Mucosa of rectum (tissue), 2 donors: Measurements from ENCODE around the gene SPAG16.

ENCODE experiments used
- H3K27ac ChIP-seq, 2 donors: one replicate each; pipeline ENCODE4 v1.7.0; 2013; ENCODE audit warnings: inconsistent platforms in 2 of 2, low read depth in 2 of 2, low read length in 2 of 2
- H3K27me3 ChIP-seq, 2 donors: one replicate each; pipeline ENCODE4 v1.7.0; 2013; ENCODE audit warnings: low read length in 2 of 2; ENCODE audit not compliant: control insufficient read depth in 2 of 2, insufficient read depth in 2 of 2
- H3K36me3 ChIP-seq, 2 donors: one replicate each; pipeline ENCODE4 v1.7.0; 2013; ENCODE audit warnings: low read length in 2 of 2; ENCODE audit not compliant: control insufficient read depth in 2 of 2, insufficient read depth in 2 of 2
- H3K4me1 ChIP-seq, 2 donors: one replicate each; pipeline ENCODE4 v1.7.0; 2013; ENCODE audit warnings: low read length in 2 of 2, mild to moderate bottlenecking in 1 of 2; ENCODE audit not compliant: control insufficient read depth in 2 of 2, insufficient read depth in 2 of 2
- H3K4me3 ChIP-seq, 2 donors: one replicate each; pipeline ENCODE4 v1.7.0; 2013; ENCODE audit warnings: low read length in 2 of 2
- H3K9ac ChIP-seq, 2 donors: one replicate each; pipeline ENCODE4 v1.7.0; 2013; ENCODE audit warnings: low read length in 2 of 2, low read depth in 1 of 2, mild to moderate bottlenecking in 1 of 2
- H3K9me3 ChIP-seq, 2 donors: one replicate each; pipeline ENCODE4 v1.7.0; 2013; ENCODE audit warnings: low read length in 2 of 2; ENCODE audit not compliant: control insufficient read depth in 2 of 2
- donor health status: healthy.
- donor health status: Normal muscosa, but diverticular disease.

The SPAG16 gene

GRCh38 chr2:214184461-214184860 is 900.2 kb downstream of the SPAG16 start:
- H3K9ac ChIP-seq = no peak overlapping the region
- no peaks in the 10 kb centered on the region for H3K9me3 ChIP-seq
- no peaks in the 10 kb centered on the region for H3K27me3 ChIP-seq
- H3K4me3 ChIP-seq = no peak overlapping the region
- no peak overlapping the region for H3K27ac ChIP-seq
- H3K4me1 ChIP-seq = no peaks in the 10 kb centered on the region
- no peaks in the 10 kb centered on the region for H3K36me3 ChIP-seq

GRCh38 chr2:214185546-214185945 is 901.3 kb downstream of the SPAG16 start:
- H3K9ac ChIP-seq = no peak overlapping the region
- H3K4me3 ChIP-seq = no peak overlapping the region
- H3K36me3 ChIP-seq = no peaks in the 10 kb centered on the region
- no peak overlapping the region for H3K27ac ChIP-seq
- no peaks in the 10 kb centered on the region for H3K27me3 ChIP-seq
- no peaks in the 10 kb centered on the region for H3K4me1 ChIP-seq
- no peaks in the 10 kb centered on the region for H3K9me3 ChIP-seq

- no peak overlapping the region for H3K27ac ChIP-seq
- no peak overlapping the region for H3K9ac ChIP-seq
- H3K4me3 ChIP-seq = no peak overlapping the region
- no peaks in the 10 kb centered on the region for H3K9me3 ChIP-seq
- H3K4me1 ChIP-seq = no peaks in the 10 kb centered on the region
- no peaks in the 10 kb centered on the region for H3K36me3 ChIP-seq
- H3K27me3 ChIP-seq = no peaks in the 10 kb centered on the region
Observed at GRCh38 chr2:214192711-214193110, 908.4 kb downstream of the SPAG16 start.

GRCh38 chr2:214193943-214194342 is 909.7 kb downstream of the SPAG16 start:
- Histone ChIP-seq H3K27ac (no peak overlapping the region), H3K9ac (no peak overlapping the region), H3K4me1 (no peaks in the 10 kb centered on the region)

GRCh38 chr2:214196260-214196659 is 912.0 kb downstream of the SPAG16 start:
- no peaks in the 10 kb centered on the region for H3K36me3 ChIP-seq
- H3K27me3 ChIP-seq = no peaks in the 10 kb centered on the region
- H3K9me3 ChIP-seq = no peaks in the 10 kb centered on the region
- H3K9ac ChIP-seq = no peak overlapping the region
- H3K4me1 ChIP-seq = no peaks in the 10 kb centered on the region
- H3K4me3 ChIP-seq = no peak overlapping the region
- H3K27ac ChIP-seq = no peak overlapping the region

More at GRCh38 chr2:214193943-214194342, 909.7 kb downstream of the SPAG16 start:
- Histone ChIP-seq H3K27me3 (no peaks in the 10 kb centered on the region), H3K36me3 (no peaks in the 10 kb centered on the region), H3K9me3 (no peaks in the 10 kb centered on the region), H3K4me3 (no peak overlapping the region)

- no peaks in the 10 kb centered on the region for H3K9me3 ChIP-seq
Observed at GRCh38 chr2:214201892-214202291, 917.6 kb downstream of the SPAG16 start.

GRCh38 chr2:214203214-214203613 is 919.0 kb downstream of the SPAG16 start:
- H3K27ac ChIP-seq = no peak overlapping the region
- H3K27me3 ChIP-seq = no peaks in the 10 kb centered on the region
- H3K9ac ChIP-seq = no peak overlapping the region
- H3K4me1 ChIP-seq = no peaks in the 10 kb centered on the region
- no peak overlapping the region for H3K4me3 ChIP-seq
- no peaks in the 10 kb centered on the region for H3K36me3 ChIP-seq
- H3K9me3 ChIP-seq = no peaks in the 10 kb centered on the region

More at GRCh38 chr2:214201892-214202291, 917.6 kb downstream of the SPAG16 start:
- H3K4me1 ChIP-seq = no peaks in the 10 kb centered on the region
- no peak overlapping the region for H3K27ac ChIP-seq
- H3K9ac ChIP-seq = no peak overlapping the region
- H3K36me3 ChIP-seq = no peaks in the 10 kb centered on the region
- H3K27me3 ChIP-seq = no peaks in the 10 kb centered on the region
- no peak overlapping the region for H3K4me3 ChIP-seq

GRCh38 chr2:214203744-214204289 is 919.6 kb downstream of the SPAG16 start:
- Histone ChIP-seq H3K36me3 (no peaks in the 10 kb centered on the region), H3K4me3 (no peak overlapping the region), H3K27ac (no peak overlapping the region)

GRCh38 chr2:214215107-214215506 is 930.8 kb downstream of the SPAG16 start:
- no peaks in the 10 kb centered on the region for H3K36me3 ChIP-seq
- no peaks in the 10 kb centered on the region for H3K9me3 ChIP-seq
- no peaks in the 10 kb centered on the region for H3K27me3 ChIP-seq
- H3K4me1 ChIP-seq = no peaks in the 10 kb centered on the region
- H3K27ac ChIP-seq = no peak overlapping the region
- H3K9ac ChIP-seq = no peak overlapping the region
- no peak overlapping the region for H3K4me3 ChIP-seq

More at GRCh38 chr2:214203744-214204289, 919.6 kb downstream of the SPAG16 start:
- no peaks in the 10 kb centered on the region for H3K27me3 ChIP-seq
- H3K9ac ChIP-seq = no peak overlapping the region
- no peaks in the 10 kb centered on the region for H3K4me1 ChIP-seq
- no peaks in the 10 kb centered on the region for H3K9me3 ChIP-seq

GRCh38 chr2:214217136-214217535 is 932.9 kb downstream of the SPAG16 start:
- H3K4me1 ChIP-seq = no peaks in the 10 kb centered on the region
- no peak overlapping the region for H3K27ac ChIP-seq
- no peak overlapping the region for H3K9ac ChIP-seq
- H3K36me3 ChIP-seq = no peaks in the 10 kb centered on the region
- H3K9me3 ChIP-seq = no peaks in the 10 kb centered on the region
- no peaks in the 10 kb centered on the region for H3K27me3 ChIP-seq
- no peak overlapping the region for H3K4me3 ChIP-seq

GRCh38 chr2:214217599-214217998 is 933.3 kb downstream of the SPAG16 start:
- H3K27ac ChIP-seq = no peak overlapping the region
- H3K4me1 ChIP-seq = no peaks in the 10 kb centered on the region
- no peaks in the 10 kb centered on the region for H3K9me3 ChIP-seq
- no peak overlapping the region for H3K9ac ChIP-seq
- no peaks in the 10 kb centered on the region for H3K36me3 ChIP-seq
- no peaks in the 10 kb centered on the region for H3K27me3 ChIP-seq
- H3K4me3 ChIP-seq = no peak overlapping the region
